CD4-positive, alpha-beta memory T cell (primary cell): ENCODE data around the gene STAC. TPM values are rescaled to one million over a fixed set of nuclear protein-coding genes. Genes with fewer than 3 reads are reported as not detected.
"Not testable (repeated sequence)": the region's sequence is repeated elsewhere in the genome, so short reads cannot be mapped to it uniquely, and the experiment has no call there.

ENCODE experiments used
- CTCF ChIA-PET: fragments of 350-600 bp; sonication (Branson Sonifier 250); formaldehyde crosslinking; loops from one replicate; lab custom pipeline; 2021; ENCODE audit warnings: inconsistent platforms; ENCODE audit not compliant: partially characterized antibody; lab: Charles Lee
- POLR2A ChIA-PET: fragments of 350-600 bp; sonication (Branson Sonifier 250); formaldehyde crosslinking; loops from one replicate; lab custom pipeline; 2021; ENCODE audit not compliant: partially characterized antibody; lab: Charles Lee
- DNase-seq, 5 donors: peaks; one replicate each; pipeline versions ENCODE4 v3.0.0 to v3.0.0-alpha.2; 2020 to 2022; ENCODE audit warnings: mixed read lengths in 1 of 5
- H3K27ac ChIP-seq: one replicate; pipeline ENCODE4 v1.7.0; 2013; ENCODE audit warnings: low read depth, low read length
- H3K27me3 ChIP-seq: 2 replicates; pipeline ENCODE4 v1.7.0; 2013; ENCODE audit warnings: mild to moderate bottlenecking, low read length, moderate library complexity; ENCODE audit not compliant: insufficient read depth
- H3K36me3 ChIP-seq: 2 replicates; pipeline ENCODE4 v1.7.0; 2013; ENCODE audit warnings: mild to moderate bottlenecking, low read length, moderate library complexity; ENCODE audit not compliant: insufficient read depth
- H3K4me1 ChIP-seq: 2 replicates; pipeline ENCODE4 v1.7.0; 2013; ENCODE audit warnings: mild to moderate bottlenecking, low read length, moderate library complexity; ENCODE audit not compliant: insufficient read depth
- H3K4me3 ChIP-seq, 2 donors: one replicate each; pipeline ENCODE4 v1.7.0; 2013; ENCODE audit warnings: low read length in 2 of 2, mild to moderate bottlenecking in 1 of 2
- H3K9me3 ChIP-seq, 2 donors: one replicate each; pipeline ENCODE4 v1.7.0; 2013; ENCODE audit warnings: low read length in 2 of 2, control low read depth in 1 of 2; ENCODE audit not compliant: control insufficient read depth in 1 of 2
- H3K27ac Mint-ChIP-seq, 7 donors: one replicate each; pipeline ENCODE4 v1.8.0; 2020 to 2021; ENCODE audit warnings: mixed read lengths in 7 of 7, mild to moderate bottlenecking in 6 of 7, inconsistent platforms in 3 of 7, moderate library complexity in 3 of 7
- H3K27me3 Mint-ChIP-seq, 2 donors: one replicate each; pipeline ENCODE4 v1.8.0; 2020 to 2021; ENCODE audit warnings: mixed read lengths in 2 of 2
- H3K36me3 Mint-ChIP-seq, 2 donors: one replicate each; pipeline ENCODE4 v1.8.0; 2020 to 2021; ENCODE audit warnings: mixed read lengths in 2 of 2, inconsistent platforms in 1 of 2, mild to moderate bottlenecking in 1 of 2
- H3K4me1 Mint-ChIP-seq, 4 donors: one replicate each; pipeline ENCODE4 v1.8.0; 2020 to 2021; ENCODE audit warnings: mixed read lengths in 4 of 4, mild to moderate bottlenecking in 1 of 4
- H3K4me3 Mint-ChIP-seq, 8 donors: one replicate each; pipeline ENCODE4 v1.8.0; 2020 to 2021; ENCODE audit warnings: mixed read lengths in 8 of 8, mild to moderate bottlenecking in 7 of 8, moderate library complexity in 6 of 8, inconsistent platforms in 3 of 8
- H3K9me3 Mint-ChIP-seq, 8 donors: one replicate each; pipeline ENCODE4 v1.8.0; 2020 to 2021; ENCODE audit warnings: mixed read lengths in 8 of 8, mild to moderate bottlenecking in 5 of 8, inconsistent platforms in 3 of 8, moderate library complexity in 1 of 8
- intact Hi-C: fragments of 100-400 bp; cut with micrococcal nuclease; formaldehyde crosslinking; loops from one replicate; pipeline ENCODE4 v1.15.1; 2023
- polyA plus RNA-seq, 2 donors: library from polyadenylated mRNA; unstranded; fragments of 300-500 nt; fragmentation: Illumina TruSeq; gene quantifications; one replicate each; pipeline ENCODE4 v1.2.3, GENCODE V29; 2021
- total RNA-seq, 2 experiments: library from RNA; stranded (reverse); gene quantifications; one replicate each; pipeline ENCODE4 v1.2.3, GENCODE V29; 2021

The STAC gene
- total and polyA plus RNA-seq, 4 experiments from 2014 or later = not detected

- POLR2A ChIA-PET = no interaction called here
- no peaks in the 10 kb centered on the region for H3K36me3 Mint-ChIP-seq
- H3K27me3 Mint-ChIP-seq = peaks cover 2 to 4% of the 10 kb centered on the region in 2 donors
- Histone ChIP-seq H3K27me3 (no peaks in the 10 kb centered on the region), H3K4me3 (no peak overlapping the region), H3K36me3 (no peaks in the 10 kb centered on the region), H3K4me1 (no peaks in the 10 kb centered on the region), H3K27ac (no peak overlapping the region), H3K9me3 (no peaks in the 10 kb centered on the region)
- H3K9me3 Mint-ChIP-seq = no peaks in the 10 kb centered on the region
- no peaks in the 10 kb centered on the region for H3K4me1 Mint-ChIP-seq
- intact Hi-C loops = no loop called here
- no peak overlapping the region for H3K27ac Mint-ChIP-seq
- DNase-seq = no peak
- CTCF ChIA-PET = no interaction called here
- H3K4me3 Mint-ChIP-seq = no peak overlapping the region
These were observed 116.7 kb downstream of the STAC start for GRCh38 chr3:36496684-36497633.

DNA sequence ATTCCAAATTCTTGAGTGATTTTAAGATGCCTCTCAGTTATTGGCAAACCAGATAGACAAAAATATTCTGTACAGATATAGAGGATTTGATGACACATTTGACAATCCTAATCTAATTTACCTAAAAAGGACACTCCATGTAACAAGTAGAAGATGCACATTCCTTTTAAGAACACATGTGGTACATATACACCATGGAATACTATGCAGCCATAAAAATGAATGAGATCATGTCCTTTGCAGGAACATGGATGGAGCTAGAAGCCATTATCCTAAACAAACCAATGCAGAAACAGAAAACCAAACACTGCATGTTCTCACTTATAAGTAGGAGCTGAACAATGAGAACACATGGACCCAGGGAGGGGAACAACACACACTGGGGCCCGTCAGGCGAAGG lies 119.7 kb downstream of the STAC start:
- intact Hi-C loops, H3K27me3 ChIP-seq, POLR2A ChIA-PET, H3K36me3 ChIP-seq, H3K4me3 ChIP-seq, H3K27ac ChIP-seq, H3K4me1 Mint-ChIP-seq, H3K9me3 Mint-ChIP-seq, H3K27me3 Mint-ChIP-seq, H3K4me1 ChIP-seq, CTCF ChIA-PET, DNase-seq, H3K9me3 ChIP-seq, H3K4me3 Mint-ChIP-seq, H3K36me3 Mint-ChIP-seq: not testable (repeated sequence)
- H3K27ac Mint-ChIP-seq = peak overlapping the region in 1 of 7 donors; percentile 53

GRCh38 chr3:36501616-36502015 lies 121.3 kb downstream of the STAC start:
- Histone ChIP-seq H3K9me3 (no peaks in the 10 kb centered on the region), H3K27ac (no peak overlapping the region), H3K4me3 (no peak overlapping the region), H3K4me1 (no peaks in the 10 kb centered on the region), H3K36me3 (no peaks in the 10 kb centered on the region), H3K27me3 (no peaks in the 10 kb centered on the region)
- intact Hi-C loops = no loop called here
- H3K4me1 Mint-ChIP-seq = no peaks in the 10 kb centered on the region
- POLR2A ChIA-PET = no interaction called here
- CTCF ChIA-PET = no interaction called here
- no peak for DNase-seq
- H3K27me3 Mint-ChIP-seq = peaks cover 2% of the 10 kb centered on the region in 2 donors
- H3K4me3 Mint-ChIP-seq = no peak overlapping the region
- H3K27ac Mint-ChIP-seq = no peak overlapping the region
- H3K36me3 Mint-ChIP-seq = no peaks in the 10 kb centered on the region
- no peaks in the 10 kb centered on the region for H3K9me3 Mint-ChIP-seq

DNA sequence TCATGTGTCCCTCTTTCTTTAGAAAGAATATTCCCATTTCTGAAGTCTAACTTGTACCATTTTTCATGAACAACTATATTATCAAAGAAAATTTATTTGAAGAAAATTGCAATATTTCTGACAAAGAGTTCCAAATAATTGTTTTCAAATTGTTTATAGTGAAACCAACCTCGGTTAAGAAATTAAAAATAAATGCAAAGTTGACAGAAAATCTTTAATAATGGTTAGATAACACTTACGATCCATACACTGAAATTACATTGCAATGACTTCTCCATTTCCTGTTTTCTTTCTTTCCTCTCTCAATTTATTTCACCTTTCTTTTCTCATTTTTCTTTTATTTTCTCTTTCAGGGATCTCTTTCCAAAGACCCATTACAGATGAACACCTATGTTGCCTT lies 125.1 kb downstream of the STAC start:
- no peaks in the 10 kb centered on the region for H3K36me3 Mint-ChIP-seq
- Histone ChIP-seq H3K27ac (no peak overlapping the region), H3K27me3 (no peaks in the 10 kb centered on the region), H3K36me3 (no peaks in the 10 kb centered on the region), H3K9me3 (no peaks in the 10 kb centered on the region), H3K4me3 (no peak overlapping the region), H3K4me1 (no peaks in the 10 kb centered on the region)
- CTCF ChIA-PET = no interaction called here
- H3K9me3 Mint-ChIP-seq = peaks cover 0 to 3% (median 0%) of the 10 kb centered on the region in 8 donors
- no peaks in the 10 kb centered on the region for H3K4me1 Mint-ChIP-seq
- H3K4me3 Mint-ChIP-seq = no peak overlapping the region
- DNase-seq = no peak
- intact Hi-C loops = no loop called here
- H3K27me3 Mint-ChIP-seq = peaks cover 0 to 3% of the 10 kb centered on the region in 2 donors
- H3K27ac Mint-ChIP-seq = no peak overlapping the region
- POLR2A ChIA-PET = no interaction called here

DNA sequence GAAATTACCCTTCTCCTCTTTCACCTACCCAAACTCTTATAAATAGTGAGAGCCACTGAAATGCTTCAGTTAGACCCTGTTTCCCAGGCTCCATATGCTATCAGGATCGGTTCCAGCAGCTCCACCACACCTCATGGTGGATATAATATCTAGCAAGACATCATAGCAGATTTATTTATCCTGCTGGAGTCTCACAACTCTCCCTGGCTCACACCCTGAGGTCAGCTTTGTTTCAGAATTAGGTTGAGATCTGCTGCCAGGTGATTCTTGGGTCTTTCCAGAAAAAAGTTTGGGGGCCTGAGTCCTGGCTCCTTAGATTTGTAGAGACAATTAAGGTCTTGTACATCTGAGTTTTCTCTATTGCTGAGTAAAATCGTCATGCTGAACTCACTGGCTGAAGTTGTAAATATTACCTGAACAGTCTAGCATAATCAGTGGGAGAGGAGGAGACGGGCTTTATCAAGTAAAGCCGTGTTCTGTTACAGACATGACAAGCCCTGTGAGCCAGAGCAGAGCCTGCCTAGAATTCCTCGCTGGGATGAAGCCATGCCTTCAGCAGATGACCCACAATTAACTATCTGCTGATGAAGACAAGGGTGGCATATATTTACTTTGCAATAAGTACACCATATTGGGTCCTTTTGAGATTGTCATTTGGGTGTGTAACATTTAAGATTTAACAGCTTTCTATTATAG lies 131.6 kb downstream of the STAC start:
- Mint-ChIP-seq H3K36me3 (no peaks in the 10 kb centered on the region), H3K9me3 (peaks cover 0 to 4% (median under 1%) of the 10 kb centered on the region in 8 donors), H3K4me1 (no peaks in the 10 kb centered on the region), H3K27ac (no peak overlapping the region), H3K27me3 (peaks cover 0 to 6% of the 10 kb centered on the region in 2 donors), H3K4me3 (no peak overlapping the region)
- DNase-seq = no peak
- H3K27ac ChIP-seq = no peak overlapping the region
- intact Hi-C loops = no loop called here
- no peak overlapping the region for H3K4me3 ChIP-seq
- no peaks in the 10 kb centered on the region for H3K9me3 ChIP-seq
- H3K27me3 ChIP-seq = no peaks in the 10 kb centered on the region
- H3K4me1 ChIP-seq = no peaks in the 10 kb centered on the region
- POLR2A ChIA-PET = no interaction called here
- H3K36me3 ChIP-seq = no peaks in the 10 kb centered on the region
- CTCF ChIA-PET = no interaction called here

- Mint-ChIP-seq H3K27ac (no peak overlapping the region), H3K4me1 (no peaks in the 10 kb centered on the region)
- CTCF ChIA-PET = no interaction called here
These were observed 132.3 kb downstream of the STAC start for GRCh38 chr3:36512555-36512954.

GRCh38 chr3:36514171-36514570 lies 133.9 kb downstream of the STAC start:
- POLR2A ChIA-PET = no interaction called here
- no peak overlapping the region for H3K4me3 Mint-ChIP-seq
- Histone ChIP-seq H3K27me3 (no peaks in the 10 kb centered on the region), H3K36me3 (no peaks in the 10 kb centered on the region), H3K4me1 (no peaks in the 10 kb centered on the region), H3K27ac (no peak overlapping the region), H3K4me3 (no peak overlapping the region), H3K9me3 (no peaks in the 10 kb centered on the region)
- no peaks in the 10 kb centered on the region for H3K4me1 Mint-ChIP-seq
- peaks cover 0 to 3% of the 10 kb centered on the region in 2 donors for H3K27me3 Mint-ChIP-seq
- peaks cover 0 to 3% (median 0%) of the 10 kb centered on the region in 8 donors for H3K9me3 Mint-ChIP-seq
- intact Hi-C loops = no loop called here
- no peaks in the 10 kb centered on the region for H3K36me3 Mint-ChIP-seq
- H3K27ac Mint-ChIP-seq = no peak overlapping the region
- CTCF ChIA-PET = no interaction called here
- no peak for DNase-seq

More at GRCh38 chr3:36512555-36512954, 132.3 kb downstream of the STAC start:
- intact Hi-C loops = no loop called here
- no peak overlapping the region for H3K4me3 Mint-ChIP-seq
- no peaks in the 10 kb centered on the region for H3K4me1 ChIP-seq
- peaks cover 0 to 6% of the 10 kb centered on the region in 2 donors for H3K27me3 Mint-ChIP-seq
- no peak overlapping the region for H3K27ac ChIP-seq
- H3K9me3 Mint-ChIP-seq = peaks cover 0 to 3% (median under 1%) of the 10 kb centered on the region in 8 donors
- H3K9me3 ChIP-seq = no peaks in the 10 kb centered on the region
- no peak overlapping the region for H3K4me3 ChIP-seq
- no peaks in the 10 kb centered on the region for H3K36me3 Mint-ChIP-seq
- H3K36me3 ChIP-seq = no peaks in the 10 kb centered on the region
- POLR2A ChIA-PET = no interaction called here
- no peaks in the 10 kb centered on the region for H3K27me3 ChIP-seq
- no peak for DNase-seq
